CD14-positive monocyte (primary cell): Measurements from ENCODE around the gene CEP112. TPM values are rescaled to one million over a fixed set of nuclear protein-coding genes. Genes with fewer than 3 reads are reported as not detected.

Source experiments
- DNase-seq, 3 donors: peaks; one replicate each; pipeline ENCODE4 v3.0.0-alpha.2; 2011 to 2022
- H2AFZ ChIP-seq: 2 replicates; pipeline ENCODE4 v1.6.0; 2012; ENCODE audit warnings: mild to moderate bottlenecking, low read depth, low read length, inconsistent platforms; ENCODE audit not compliant: insufficient read depth, poor library complexity, severe bottlenecking
- H3K27ac ChIP-seq, 2 donors: 1 replicate in 1 of 2; 2 replicates in 1 of 2; pipeline ENCODE4 v1.5.1; 2012 to 2013; ENCODE audit warnings: low read length in 2 of 2, control low read depth in 1 of 2, inconsistent platforms in 1 of 2, low read depth in 1 of 2, mild to moderate bottlenecking in 1 of 2
- H3K27me3 ChIP-seq, 2 donors: one replicate each; pipeline versions ENCODE4 v1.6.0 to v1.6.1; 2011 to 2013; ENCODE audit warnings: low read length in 2 of 2; ENCODE audit not compliant: control insufficient read depth in 2 of 2, insufficient read depth in 2 of 2
- H3K36me3 ChIP-seq, 2 donors: replicated peaks in 1 of 2; 1 replicate in 1 of 2; 2 replicates in 1 of 2; pipeline versions ENCODE4 v1.5.1 to v1.6.1; 2012 to 2013; ENCODE audit warnings: low read length in 2 of 2, control low read depth in 1 of 2, inconsistent platforms in 1 of 2, mild to moderate bottlenecking in 1 of 2; ENCODE audit not compliant: insufficient read depth in 2 of 2, control insufficient read depth in 1 of 2
- H3K4me1 ChIP-seq, 2 donors: 1 replicate in 1 of 2; 2 replicates in 1 of 2; pipeline versions ENCODE4 v1.5.1 to v1.6.1; 2012 to 2013; ENCODE audit warnings: low read length in 2 of 2, control low read depth in 1 of 2, inconsistent platforms in 1 of 2, mild to moderate bottlenecking in 1 of 2, moderate library complexity in 1 of 2; ENCODE audit not compliant: insufficient read depth in 2 of 2, control insufficient read depth in 1 of 2
- H3K4me2 ChIP-seq: replicated peaks from 2 replicates; pipeline ENCODE3; 2012; ENCODE audit warnings: low read length, moderate library complexity, mild to moderate bottlenecking; ENCODE audit not compliant: poor library complexity, severe bottlenecking; ENCODE audit errors: extremely low read depth
- H3K4me3 ChIP-seq, 3 experiments: fragments of 200-600 bp in 1 of 3; sonication (generic) in 1 of 3; replicated peaks in 1 of 3; 1 replicate in 2 of 3; 2 replicates in 1 of 3; pipeline ENCODE4 v1.5.1; 2011 to 2013; ENCODE audit warnings: low read length in 3 of 3, mild to moderate bottlenecking in 3 of 3, control low read depth in 2 of 3, low read depth in 2 of 3, inconsistent platforms in 1 of 3, moderate library complexity in 1 of 3
- H3K79me2 ChIP-seq: 2 replicates; pipeline ENCODE4 v1.6.0; 2012; ENCODE audit warnings: mild to moderate bottlenecking, control low read depth, inconsistent platforms, low read length, moderate library complexity; ENCODE audit not compliant: insufficient read depth
- H3K9ac ChIP-seq: 2 replicates; pipeline ENCODE4 v1.6.0; 2017; ENCODE audit warnings: low read length, mild to moderate bottlenecking; ENCODE audit not compliant: insufficient read depth, poor library complexity, severe bottlenecking
- H3K9me3 ChIP-seq, 2 donors: replicated peaks in 1 of 2; 1 replicate in 1 of 2; 2 replicates in 1 of 2; pipeline versions ENCODE4 v1.5.1 to v1.6.1; 2012 to 2013; ENCODE audit warnings: low read length in 2 of 2, control low read depth in 1 of 2; ENCODE audit not compliant: control insufficient read depth in 1 of 2, insufficient read depth in 1 of 2
- H4K20me1 ChIP-seq: 2 replicates; pipeline ENCODE4 v1.6.0; 2012; ENCODE audit warnings: mild to moderate bottlenecking, low read length, control low read depth, moderate library complexity; ENCODE audit not compliant: insufficient read depth
- H3K27ac Mint-ChIP-seq, 7 donors: one replicate each; pipeline ENCODE4 v1.8.0; 2020; ENCODE audit warnings: mild to moderate bottlenecking in 7 of 7, mixed read lengths in 7 of 7, moderate library complexity in 6 of 7, inconsistent platforms in 2 of 7
- H3K27me3 Mint-ChIP-seq, 3 donors: one replicate each; pipeline ENCODE4 v1.8.0; 2021 to 2022; ENCODE audit warnings: low read depth in 3 of 3, mild to moderate bottlenecking in 3 of 3, mixed read lengths in 3 of 3, moderate library complexity in 3 of 3, inconsistent platforms in 1 of 3
- H3K36me3 Mint-ChIP-seq, 2 donors: one replicate each; pipeline ENCODE4 v1.8.0; 2020; ENCODE audit warnings: mixed read lengths in 2 of 2, inconsistent platforms in 1 of 2, mild to moderate bottlenecking in 1 of 2
- H3K4me1 Mint-ChIP-seq: one replicate; pipeline ENCODE4 v1.8.0; 2020; ENCODE audit warnings: mild to moderate bottlenecking, mixed read lengths
- H3K4me3 Mint-ChIP-seq, 2 donors: one replicate each; pipeline ENCODE4 v1.8.0; 2020; ENCODE audit warnings: mild to moderate bottlenecking in 2 of 2, mixed read lengths in 2 of 2, moderate library complexity in 1 of 2
- H3K9me3 Mint-ChIP-seq, 7 donors: one replicate each; pipeline ENCODE4 v1.8.0; 2020 to 2022; ENCODE audit warnings: mixed read lengths in 7 of 7, mild to moderate bottlenecking in 6 of 7, moderate library complexity in 6 of 7, inconsistent platforms in 2 of 7
- CTCF ChIP-seq: fragments of 200-600 bp; IDR thresholded peaks from one replicate; pipeline ENCODE4 v1.8.0; 2022; ENCODE audit warnings: antibody characterized with exemption, mild to moderate bottlenecking
- WGBS: methylation state at CpG from one replicate; pipeline ENCODE4 v1.1.5; 2013; ENCODE audit warnings: missing lambda C conversion rate; ENCODE audit not compliant: insufficient coverage; 5-methylcytosine and 5-hydroxymethylcytosine counted together
- intact Hi-C, 2 donors: fragments of 100-400 bp; cut with micrococcal nuclease; formaldehyde crosslinking; loops; one replicate each; pipeline versions ENCODE4 v1.15.0 to v1.15.1; 2023
- polyA plus RNA-seq, 3 donors: library from polyadenylated mRNA; depleted of rRNA in 1 of 3; unstranded in 2 of 3; stranded (reverse) in 1 of 3; fragments of 300-500 nt in 2 of 3; fragments of >200 nt in 1 of 3; fragmentation: Illumina TruSeq in 2 of 3; gene quantifications; 1 replicate in 2 of 3; 2 replicates in 1 of 3; pipeline ENCODE4 v1.2.3, GENCODE V29; 2012 to 2021

The CEP112 gene
- polyA plus RNA-seq, 3 donors: 0.10 TPM; not detected in 2

GRCh38 chr17:65743308-65743655 is 448.7 kb downstream of the CEP112 start:
- Histone ChIP-seq H2AFZ (no peak overlapping the region), H3K4me1 (no peaks in the 10 kb centered on the region), H3K4me3 (no peak overlapping the region), H3K9ac (no peak overlapping the region), H3K27ac (no peak overlapping the region), H3K79me2 (no peaks in the 10 kb centered on the region), H3K9me3 (no peaks in the 10 kb centered on the region), H4K20me1 (no peaks in the 10 kb centered on the region), H3K36me3 (no peaks in the 10 kb centered on the region), H3K27me3 (no peaks in the 10 kb centered on the region), H3K4me2 (no peak overlapping the region)
- Mint-ChIP-seq H3K36me3 (no peaks in the 10 kb centered on the region), H3K27ac (no peak overlapping the region), H3K27me3 (no peaks in the 10 kb centered on the region), H3K9me3 (peaks cover 0 to 6% (median 2%) of the 10 kb centered on the region in 7 donors), H3K4me1 (no peaks in the 10 kb centered on the region), H3K4me3 (no peak overlapping the region)
- intact Hi-C loops: no loop called here
- no CpG with 5 or more reads among the region's 1 CpG for WGBS
- no peak for TF ChIP-seq CTCF
- no peak for DNase-seq

GRCh38 chr17:65742403-65743307 is 449.3 kb downstream of the CEP112 start:
- Mint-ChIP-seq H3K4me3 (no peak overlapping the region), H3K27ac (no peak overlapping the region), H3K4me1 (no peaks in the 10 kb centered on the region), H3K27me3 (no peaks in the 10 kb centered on the region), H3K9me3 (peaks cover 0 to 6% (median 2%) of the 10 kb centered on the region in 7 donors), H3K36me3 (no peaks in the 10 kb centered on the region)
- intact Hi-C loops: no loop called here
- Histone ChIP-seq H3K79me2 (no peaks in the 10 kb centered on the region), H3K36me3 (no peaks in the 10 kb centered on the region), H3K9ac (no peak overlapping the region), H2AFZ (no peak overlapping the region), H3K27me3 (no peaks in the 10 kb centered on the region), H3K27ac (no peak overlapping the region), H3K9me3 (no peaks in the 10 kb centered on the region), H3K4me1 (no peaks in the 10 kb centered on the region), H3K4me2 (no peak overlapping the region), H3K4me3 (no peak overlapping the region), H4K20me1 (no peaks in the 10 kb centered on the region)
- no peak for TF ChIP-seq CTCF
- DNase-seq: no peak
- 94% methylated on average over 2 of the region's 6 CpGs for WGBS
